ENCODE results near the gene CACNA1H.

DNA sequence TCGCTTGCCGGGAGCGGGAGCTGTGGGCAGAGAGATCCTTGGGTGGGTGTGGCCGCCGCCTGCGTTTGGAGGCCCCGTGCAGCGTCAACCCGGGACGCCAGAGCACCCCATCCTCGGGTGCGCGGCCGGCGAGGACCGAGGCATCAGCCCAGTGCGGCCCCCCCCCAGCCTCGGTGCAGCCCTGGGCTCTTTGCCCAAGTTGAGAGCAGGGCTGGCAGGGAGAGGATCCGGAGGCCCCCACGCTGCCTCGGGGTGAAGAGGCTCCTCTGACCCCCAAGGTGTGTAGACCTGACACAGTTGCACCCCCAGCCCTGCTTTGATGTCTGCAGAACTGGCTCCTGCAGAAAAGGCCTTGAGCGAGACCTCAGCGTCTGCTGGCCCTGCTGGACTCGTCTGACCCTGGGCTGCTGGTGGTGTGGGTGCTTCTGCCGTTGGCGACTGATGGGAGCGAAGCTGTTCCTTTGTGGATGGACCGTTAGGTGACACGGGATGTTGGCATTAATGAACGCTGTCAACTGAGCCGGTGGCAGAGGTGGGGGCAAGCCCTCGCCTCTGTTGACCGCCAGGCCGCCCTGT is 8.0 kb downstream of the CACNA1H start:
- TF ChIP-seq KDM1A (IDR thresholded peaks at IDR 0.05; ENCODE audit: borderline replicate concordance, low read length): no peak
- no peak for TF ChIP-seq EP300 (IDR thresholded peaks at IDR 0.05; ENCODE audit: borderline replicate concordance in 1 of 2, low read depth in 2 of 2, low read length in 2 of 2)
- TF ChIP-seq EZH2 (IDR thresholded peaks at IDR 0.05; ENCODE audit: low read depth, low read length, severe bottlenecking): no peak
- TF ChIP-seq, protein P1, sequence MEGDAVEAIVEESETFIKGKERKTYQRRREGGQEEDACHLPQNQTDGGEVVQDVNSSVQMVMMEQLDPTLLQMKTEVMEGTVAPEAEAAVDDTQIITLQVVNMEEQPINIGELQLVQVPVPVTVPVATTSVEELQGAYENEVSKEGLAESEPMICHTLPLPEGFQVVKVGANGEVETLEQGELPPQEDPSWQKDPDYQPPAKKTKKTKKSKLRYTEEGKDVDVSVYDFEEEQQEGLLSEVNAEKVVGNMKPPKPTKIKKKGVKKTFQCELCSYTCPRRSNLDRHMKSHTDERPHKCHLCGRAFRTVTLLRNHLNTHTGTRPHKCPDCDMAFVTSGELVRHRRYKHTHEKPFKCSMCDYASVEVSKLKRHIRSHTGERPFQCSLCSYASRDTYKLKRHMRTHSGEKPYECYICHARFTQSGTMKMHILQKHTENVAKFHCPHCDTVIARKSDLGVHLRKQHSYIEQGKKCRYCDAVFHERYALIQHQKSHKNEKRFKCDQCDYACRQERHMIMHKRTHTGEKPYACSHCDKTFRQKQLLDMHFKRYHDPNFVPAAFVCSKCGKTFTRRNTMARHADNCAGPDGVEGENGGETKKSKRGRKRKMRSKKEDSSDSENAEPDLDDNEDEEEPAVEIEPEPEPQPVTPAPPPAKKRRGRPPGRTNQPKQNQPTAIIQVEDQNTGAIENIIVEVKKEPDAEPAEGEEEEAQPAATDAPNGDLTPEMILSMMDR (IDR thresholded peaks at IDR 0.05; ENCODE audit: control extremely low read depth in 1 of 3, insufficient read depth in 1 of 3, low read depth in 1 of 3, low read length in 3 of 3): no peak
- TF ChIP-seq KDM5A (IDR thresholded peaks at IDR 0.05; ENCODE audit: low read length): no peak
- TF ChIP-seq TAF1 (IDR thresholded peaks at IDR 0.05; ENCODE audit: low read depth, low read length): no peak
- TF ChIP-seq SAP30 (IDR thresholded peaks at IDR 0.05; ENCODE audit: insufficient read depth, insufficient replicate concordance, low read length): no peak
- TF ChIP-seq, protein P2, sequence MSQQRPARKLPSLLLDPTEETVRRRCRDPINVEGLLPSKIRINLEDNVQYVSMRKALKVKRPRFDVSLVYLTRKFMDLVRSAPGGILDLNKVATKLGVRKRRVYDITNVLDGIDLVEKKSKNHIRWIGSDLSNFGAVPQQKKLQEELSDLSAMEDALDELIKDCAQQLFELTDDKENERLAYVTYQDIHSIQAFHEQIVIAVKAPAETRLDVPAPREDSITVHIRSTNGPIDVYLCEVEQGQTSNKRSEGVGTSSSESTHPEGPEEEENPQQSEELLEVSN (IDR thresholded peaks at IDR 0.05): no peak
- TF ChIP-seq POLR2A (IDR thresholded peaks at IDR 0.05; ENCODE audit: control extremely low read depth in 1 of 2, low read depth in 2 of 2, low read length in 2 of 2): no peak
- no peak for TF ChIP-seq TAF7 (optimal IDR thresholded peaks at IDR 0.05; ENCODE audit: borderline replicate concordance, low read depth, low read length)
- TF ChIP-seq SP1 (IDR thresholded peaks at IDR 0.05; ENCODE audit: low read depth, low read length): no peak
- no peak for TF ChIP-seq FOSL1 (IDR thresholded peaks at IDR 0.05; ENCODE audit: insufficient read depth, low read depth, low read length)
- no peak for TF ChIP-seq RFX5 (IDR thresholded peaks at IDR 0.05; ENCODE audit: borderline replicate concordance, low read depth, low read length)
